K562 (cell line): ENCODE data around the gene TCF12. TPM values are rescaled to one million over a fixed set of nuclear protein-coding genes. Genes with fewer than 3 reads are reported as not detected.
A peak's percentile ranks its signal among the peaks of the same experiment; 100 is the strongest.

Experiments used
- ATAC-seq: fragments of 200-7000 bp; cut with Tn5 transposase; 3 replicates; pipeline ENCODE4 v1.9.1; 2020; ENCODE audit warnings: moderate library complexity
- BruUV-seq: library from RNA; stranded (reverse); fragments of 400-500 nt; replicated peaks from 2 replicates; lab custom pipeline; 2021; lab: Mats Ljungman, UMichigan
- CTCF ChIA-PET: fragments of 300-600 bp; formaldehyde crosslinking; extraction: SDS; loops from one replicate; lab custom pipeline; 2021; ENCODE audit warnings: low intra/inter-chr PET ratio; lab: Yijun Ruan, JAX
- POLR2A ChIA-PET: fragments of 300-600, 350-650 bp; sonication (Branson Sonifier 250); formaldehyde crosslinking; extraction: SDS; loops from one replicate; lab custom pipeline; 2021; ENCODE audit warnings: antibody characterized with exemption, inconsistent platforms; lab: Yijun Ruan, JAX
- DNase-seq, 4 experiments: peaks; one replicate each; pipeline versions ENCODE4 v3.0.0 to v3.0.0-alpha.2; 2011 to 2018; ENCODE audit warnings: low spot score in 3 of 4, mixed read lengths in 3 of 4; ENCODE audit errors: extremely low read depth in 1 of 4
- FAIRE-seq: peaks from 2 replicates; lab custom pipeline; 2011; peaks lifted over from hg19 to GRCh38; lab: Jason Lieb, UNC
- H2AFZ ChIP-seq: 2 replicates; pipeline ENCODE4 v1.6.0; 2011; ENCODE audit warnings: low read depth, low read length, control low read depth, inconsistent platforms
- H3K27ac ChIP-seq: fragments of 200-600 bp; 3 replicates; pipeline ENCODE4 v1.8.0; 2011; ENCODE audit warnings: low read depth, mild to moderate bottlenecking, control low read depth, inconsistent platforms, low read length, moderate library complexity, mixed read lengths; ENCODE audit errors: extremely low read depth
- H3K27me3 ChIP-seq, 2 experiments: fragments of 300-600 bp in 1 of 2; 2 replicates in 1 of 2; 3 replicates in 1 of 2; pipeline versions ENCODE4 v1.6.0 to v1.8.0; 2011; ENCODE audit warnings: inconsistent platforms in 2 of 2, low read length in 2 of 2, mild to moderate bottlenecking in 1 of 2, mixed read lengths in 1 of 2, moderate library complexity in 1 of 2; ENCODE audit not compliant: control insufficient read depth in 2 of 2, insufficient read depth in 2 of 2
- H3K36me3 ChIP-seq: fragments of 300-600 bp; 3 replicates; pipeline ENCODE4 v1.8.0; 2011; ENCODE audit warnings: mild to moderate bottlenecking, low read length, inconsistent platforms; ENCODE audit not compliant: control insufficient read depth, insufficient read depth
- H3K4me1 ChIP-seq, 2 experiments: fragments of 200-600 bp in 1 of 2; replicated peaks in 1 of 2; 2 replicates in 1 of 2; 3 replicates in 1 of 2; pipeline versions ENCODE4 v1.5.1 to v1.8.0; 2011; ENCODE audit warnings: inconsistent platforms in 2 of 2, low read length in 2 of 2, mild to moderate bottlenecking in 1 of 2, mixed read lengths in 1 of 2, moderate library complexity in 1 of 2; ENCODE audit not compliant: control insufficient read depth in 2 of 2, insufficient read depth in 2 of 2
- H3K4me2 ChIP-seq: 2 replicates; pipeline ENCODE4 v1.6.1; 2011; ENCODE audit warnings: low read length, control low read depth, inconsistent platforms, mixed read lengths; ENCODE audit not compliant: insufficient read depth
- H3K4me3 ChIP-seq: fragments of 200-600 bp; sonication (generic), shearing (Covaris generic); 2 replicates; pipeline ENCODE4 v1.5.1; 2016; ENCODE audit warnings: control low read depth, inconsistent platforms
- H3K79me2 ChIP-seq: fragments of 200-600 bp; 3 replicates; pipeline ENCODE4 v1.8.0; 2011; ENCODE audit warnings: low read length, inconsistent platforms; ENCODE audit not compliant: control insufficient read depth, insufficient read depth
- H3K9ac ChIP-seq, 2 experiments: 2 replicates each; pipeline versions ENCODE4 v1.6.0 to v1.6.1; 2011; ENCODE audit warnings: low read depth in 2 of 2, low read length in 2 of 2, control low read depth in 1 of 2, inconsistent platforms in 1 of 2, mild to moderate bottlenecking in 1 of 2, mixed read lengths in 1 of 2; ENCODE audit not compliant: insufficient read depth in 1 of 2
- H3K9me1 ChIP-seq: one replicate; pipeline ENCODE4 v1.6.0; 2011; ENCODE audit warnings: inconsistent platforms, mild to moderate bottlenecking, low read length, moderate library complexity; ENCODE audit not compliant: control insufficient read depth, insufficient read depth
- H3K9me3 ChIP-seq: replicated peaks from 2 replicates; pipeline ENCODE4 v1.5.1; 2011; ENCODE audit warnings: low read depth, low read length, inconsistent platforms; ENCODE audit not compliant: control insufficient read depth, insufficient read depth
- H4K20me1 ChIP-seq: replicated peaks from 2 replicates; pipeline ENCODE4 v1.6.1; 2011; ENCODE audit warnings: low read length, inconsistent platforms, mixed read lengths; ENCODE audit not compliant: control insufficient read depth, insufficient read depth
- CTCF ChIP-seq, 3 experiments: IDR thresholded peaks in 2 of 3; conservative IDR thresholded peaks in 1 of 3; 2 replicates each; pipeline ENCODE4 v1.5.1; 2011 to 2012; ENCODE audit warnings: low read length in 3 of 3, mild to moderate bottlenecking in 3 of 3, control low read depth in 2 of 3, improper control_type of control experiment in 1 of 3, inconsistent platforms in 1 of 3, low read depth in 1 of 3, mixed read lengths in 1 of 3, moderate library complexity in 1 of 3; ENCODE audit not compliant: insufficient read depth in 2 of 3
- RAD21 ChIP-seq, 2 experiments: fragments of 250-450 bp in 1 of 2; fragments of 450-650 bp in 1 of 2; sonication (Bioruptor Pico) in 1 of 2; formaldehyde crosslinking in 1 of 2; IDR thresholded peaks in 1 of 2; conservative IDR thresholded peaks in 1 of 2; 2 replicates each; pipeline versions ENCODE4 v1.4.0 to v1.8.0; 2020 to 2022; ENCODE audit warnings: mild to moderate bottlenecking in 2 of 2, moderate library complexity in 1 of 2
- ZNF232 ChIP-seq: sonication (generic); formaldehyde crosslinking; IDR thresholded peaks from 2 replicates; pipeline ENCODE4 v1.8.0; 2022; ENCODE audit warnings: mild to moderate bottlenecking, missing genetic modification reagents
- WGBS: fragments of 100-300 bp; shearing (Covaris generic); methylation state at CpG from one replicate; pipeline ENCODE4 v1.1.6; 2016; ENCODE audit warnings: low coverage, mixed read lengths; ENCODE audit not compliant: insufficient coverage; ENCODE audit errors: missing lambda C conversion rate; 5-methylcytosine and 5-hydroxymethylcytosine counted together
- in situ Hi-C: fragments of 300-500 bp; cut with MboI; formaldehyde crosslinking; loops from 4 replicates; pipeline ENCODE4 v1.15.0; 2018; ENCODE audit warnings: inconsistent platforms, mixed read lengths
- intact Hi-C: fragments of 100-400 bp; cut with micrococcal nuclease; formaldehyde crosslinking; loops from 2 replicates; pipeline ENCODE4 v1.14.2; 2022
- polyA plus RNA-seq, 8 experiments: library from polyadenylated mRNA; depleted of rRNA in 4 of 8; stranded (reverse) in 5 of 8; unstranded in 3 of 8; fragments of >200 nt; fragmentation: Nextera tagmentation in 2 of 8; fragmentation: Illumina TruSeq in 1 of 8; extraction: Ambion mirVana in 2 of 8; extraction: Trizol in 1 of 8; gene quantifications; 2 replicates each; pipeline versions ENCODE4 v1.2.1 to v1.2.3, GENCODE V29; 2011 to 2014; ENCODE audit warnings: inconsistent platforms in 1 of 8, missing spikeins in 1 of 8
- total RNA-seq, 7 experiments: library from RNA; depleted of rRNA in 6 of 7; stranded (reverse); fragments of >200 nt in 6 of 7; fragmentation: Illumina TruSeq in 2 of 7; extraction: Trizol in 2 of 7; gene quantifications; 2 replicates each; pipeline versions ENCODE4 v1.2.1 to v1.2.3, GENCODE V29; 2011 to 2021; ENCODE audit warnings: low replicate concordance in 1 of 7

TCF12 gene
- total and polyA plus RNA-seq, 9 of the 15 experiments (the other 6 are each of a cell fraction or from before 2014, with no cell fraction given) = 10.5 to 132 (median 52.9) TPM

- peak in 1 of 4 experiments; percentile 16 for DNase-seq
- H2AFZ ChIP-seq = no peak overlapping the region
- H3K4me1 ChIP-seq = peaks cover 0 to 3% of the 10 kb centered on the region in 2 experiments; a peak in 2 of 5 replicates
- no peak overlapping the region for H3K4me2 ChIP-seq
- intact Hi-C loops (loop anchor here (5.0 to 10.0 kb wide), 3 partner anchors 120 to 290 kb away; no protein-coding TSS in a partner anchor), in situ Hi-C loops (no loop called here)
- peak; percentile 28 to 45 for TF ChIP-seq RAD21 (CRISPR knock-in tag; conservative IDR thresholded peaks at IDR 0.05 in 1 of 2, IDR thresholded peaks at IDR 0.05 in 1 of 2)
- TF ChIP-seq ZNF232 (CRISPR knock-in tag) = no peak
- TF ChIP-seq CTCF (IDR thresholded peaks at IDR 0.05 in 2 of 3, conservative IDR thresholded peaks at IDR 0.05 in 1 of 3; ENCODE audit: insufficient read depth in 2 of 3, low read depth in 1 of 3, low read length in 3 of 3) = peak in 1 of 3 experiments; percentile 48; a peak in 2 of 6 replicates
- no peaks in the 10 kb centered on the region for H3K9me3 ChIP-seq
- WGBS = 94% methylated on average over 3 of the region's 3 CpGs
- no peaks in the 10 kb centered on the region for H3K9me1 ChIP-seq
- H3K79me2 ChIP-seq = peaks cover 60% of the 10 kb centered on the region
- H3K27me3 ChIP-seq = no peaks in the 10 kb centered on the region
- H3K36me3 ChIP-seq = no peaks in the 10 kb centered on the region
- H4K20me1 ChIP-seq = no peaks in the 10 kb centered on the region; the same call in 1 of the 2 replicates
- BruUV-seq = no TSS peak
- ChIA-PET POLR2A (no interaction called here), CTCF (interaction anchor here (1.1 kb wide), 1 partner anchor 510 kb away, joined by 3 read pairs; no protein-coding TSS in a partner anchor)
- H3K4me3 ChIP-seq = no peak overlapping the region
- no peak for FAIRE-seq
- no peak overlapping the region for H3K9ac ChIP-seq
- peak; percentile 56; the same call in 1 of the 3 replicates for ATAC-seq
- no peak overlapping the region for H3K27ac ChIP-seq
These were observed 98.6 kb downstream of the TCF12 start for GRCh38 chr15:57017024-57017423.
